Nasal cavity respiratory epithelium epithelial cell of viscerocranial mucosa (primary cell): ENCODE measurements around the gene ZNF134. TPM values are rescaled to one million over a fixed set of nuclear protein-coding genes. Genes with fewer than 3 reads are reported as not detected.

Experiments used
- total RNA-seq: library from RNA; depleted of rRNA; stranded (reverse); fragments of >200 nt; gene quantifications from 2 replicates; pipeline ENCODE4 v1.2.3, GENCODE V29; 2014

ZNF134 gene
- total RNA-seq, result 24.6 and 38.4 TPM in 2 replicates

DNA sequence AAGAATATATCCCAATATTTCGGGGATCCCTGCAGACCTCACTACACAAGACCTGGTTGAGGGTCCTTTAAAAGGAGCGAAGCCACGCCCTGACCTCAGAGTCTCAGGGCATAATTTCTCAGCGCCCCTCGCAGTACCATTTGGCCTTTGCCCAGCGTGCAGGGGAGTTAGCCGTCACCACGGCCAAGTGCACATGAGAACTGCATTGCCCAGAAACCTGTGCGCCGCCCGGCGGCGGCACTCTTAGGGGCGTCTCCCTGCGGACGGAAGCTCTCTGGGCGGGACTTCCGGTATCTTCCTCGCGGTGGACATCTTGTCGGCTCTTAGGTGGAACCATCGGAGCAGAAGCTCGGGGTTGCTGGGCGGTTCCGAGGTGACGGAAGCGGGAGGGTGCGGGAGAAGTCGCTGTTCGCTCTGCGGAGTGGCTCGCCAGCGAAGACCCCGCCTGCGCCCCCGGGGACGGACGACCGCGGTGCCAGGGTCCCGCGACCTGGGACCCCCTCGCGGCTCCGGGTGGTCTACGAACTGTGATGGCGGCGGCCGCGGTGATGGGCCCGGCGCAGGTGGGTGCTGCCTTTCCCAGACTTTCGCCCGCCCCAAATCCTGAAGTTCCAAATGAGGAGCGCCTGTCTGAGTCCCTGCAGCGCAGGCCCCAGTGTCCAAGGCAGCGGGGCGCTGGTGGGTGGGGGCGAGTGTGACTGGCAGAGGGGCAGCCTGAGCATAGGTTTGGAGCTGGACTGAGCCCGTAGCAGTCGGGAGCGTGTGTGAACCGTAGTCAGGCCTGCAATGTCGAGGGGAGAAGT, at the start of gene ZNF134:
TSS of gene ZNF134 (plus strand) at position 302 of the 803 bp plus-strand sequence. CDS start 5,227 bp downstream, outside the sequence.

GRCh38 chr19:57578487-57579205, 35.4 kb upstream of the ZNF134 start, which contains the start of gene ZNF416:
Gene ZNF416 (minus strand): TSS chr19:57578911. CDS start chr19:57578704, 207 bp downstream.

GRCh38 chr19:57583521-57584416, 30.3 kb upstream of the ZNF134 start, which contains the start of gene ZIK1:
Gene ZIK1 (plus strand): TSS chr19:57584145. CDS start chr19:57584357, 212 bp downstream.

GRCh38 chr19:57599761-57600383, 14.2 kb upstream of the ZNF134 start, which contains the start of gene ZNF530:
Gene ZNF530 (plus strand): TSS chr19:57599885. CDS start chr19:57604346, 4,461 bp downstream.

DNA sequence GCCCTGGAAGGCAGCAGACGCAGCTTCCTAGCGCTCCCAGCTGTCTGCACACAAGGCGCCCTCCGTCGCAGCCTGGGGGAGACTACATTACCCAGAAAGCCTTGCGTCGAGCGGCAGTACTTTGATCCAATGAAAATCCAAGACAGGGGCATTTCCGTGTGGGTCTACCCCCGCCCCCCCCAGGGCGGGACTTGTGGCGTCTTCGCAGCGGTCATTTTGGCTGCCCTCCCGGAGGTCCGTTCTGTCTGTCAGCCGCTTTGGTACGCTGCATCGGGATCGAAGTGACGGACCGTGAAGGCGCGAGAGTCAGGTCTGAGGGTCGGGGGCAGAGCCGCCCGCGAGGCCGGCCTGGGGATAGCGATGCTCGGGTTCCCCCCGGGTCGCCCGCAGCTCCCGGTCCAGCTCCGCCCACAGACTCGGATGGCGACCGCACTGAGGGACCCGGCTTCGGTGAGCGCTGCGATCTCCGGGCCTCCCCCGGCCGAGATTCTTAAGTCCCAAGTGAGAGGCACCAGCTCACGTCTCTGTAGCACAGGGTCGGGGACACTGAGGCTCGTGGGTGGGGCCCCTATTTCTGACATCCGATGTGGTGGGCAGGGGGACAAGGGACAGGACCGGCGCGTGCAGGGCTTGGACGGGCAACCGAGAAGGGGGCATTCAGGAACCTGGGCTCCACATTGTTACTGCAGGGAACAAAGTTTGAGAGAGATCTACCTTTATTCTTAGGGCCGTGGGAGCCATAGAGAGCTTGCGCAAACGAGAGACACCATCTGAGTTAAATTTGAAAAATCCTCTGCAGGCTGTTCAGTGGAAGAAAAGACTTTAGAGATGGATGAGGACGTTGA, 19.2 kb downstream of the ZNF134 start, which contains the start of gene ZNF211:
TSS of gene ZNF211 (plus strand) at position 182 of the 845 bp plus-strand sequence. CDS start at position 361, 179 bp downstream.

GRCh38 chr19:57668635-57669034, 54.6 kb downstream of the ZNF134 start, which contains the start of gene ZSCAN4:
Gene ZSCAN4 (plus strand): TSS chr19:57668935. CDS start chr19:57676146, 7,211 bp downstream.

Other genes with a start within 250 kb of the ZNF134 start
- gene ZNF548, start 224.4 kb upstream of the ZNF134 start, total RNA-seq, result 28.6 and 29.7 TPM in 2 replicates
- 9.6 and 13.6 TPM in 2 replicates for gene ZNF17, start 203.1 kb upstream of the ZNF134 start, total RNA-seq
- gene ZNF749, start 178.9 kb upstream of the ZNF134 start, total RNA-seq, result 32.5 and 34.0 TPM in 2 replicates
- gene VN1R1, start 157.1 kb upstream of the ZNF134 start, total RNA-seq, result 0.78 and 1.0 TPM in 2 replicates
- 14.4 and 25.0 TPM in 2 replicates for gene ZNF772, start 136.7 kb upstream of the ZNF134 start, total RNA-seq
- 30.8 and 36.3 TPM in 2 replicates for gene ZNF419, start 126.5 kb upstream of the ZNF134 start, total RNA-seq
- 29.0 and 40.1 TPM in 2 replicates for gene ZNF773, start 114.3 kb upstream of the ZNF134 start, total RNA-seq
- 8.2 and 11.7 TPM in 2 replicates for gene ZNF549, start 86.9 kb upstream of the ZNF134 start, total RNA-seq
- 8.2 and 12.1 TPM in 2 replicates for gene ZNF550, start 54.4 kb upstream of the ZNF134 start, total RNA-seq
- gene ZNF416, start 35.3 kb upstream of the ZNF134 start, total RNA-seq, result 8.5 and 12.5 TPM in 2 replicates
- gene ZIK1, start 30.1 kb upstream of the ZNF134 start, total RNA-seq, result 12.6 and 13.4 TPM in 2 replicates
- 3.4 and 4.4 TPM in 2 replicates for gene ZNF530, start 14.4 kb upstream of the ZNF134 start, total RNA-seq
- 13.0 and 23.1 TPM in 2 replicates for gene ZNF211, start 18.9 kb downstream of the ZNF134 start, total RNA-seq
- under 0.01 and 0.50 TPM in 2 replicates for gene ZSCAN4, start 54.7 kb downstream of the ZNF134 start, total RNA-seq
- 7.5 and 15.7 TPM in 2 replicates for gene ZNF551, start 67.7 kb downstream of the ZNF134 start, total RNA-seq
- 1.0 and 4.7 TPM in 2 replicates for gene ZNF154, start 95.0 kb downstream of the ZNF134 start, total RNA-seq
- gene ZNF671, start 113.4 kb downstream of the ZNF134 start, total RNA-seq, result 3.4 and 6.4 TPM in 2 replicates
- 8.9 and 14.8 TPM in 2 replicates for gene ZNF776, start 132.6 kb downstream of the ZNF134 start, total RNA-seq
- gene ZNF586, start 155.4 kb downstream of the ZNF134 start, total RNA-seq, result 15.0 and 19.5 TPM in 2 replicates
- gene ZNF552, start 200.7 kb downstream of the ZNF134 start, total RNA-seq, result 5.8 and 10.5 TPM in 2 replicates
- gene ZNF587B, start 216.1 kb downstream of the ZNF134 start, total RNA-seq, result 22.9 and 39.3 TPM in 2 replicates
- gene ZNF587, start 235.6 kb downstream of the ZNF134 start, total RNA-seq, result 17.8 and 37.2 TPM in 2 replicates